GM12878 (cell line): ENCODE measurements around the gene TBC1D8. TPM values are rescaled to one million over a fixed set of nuclear protein-coding genes. Genes with fewer than 3 reads are reported as not detected.
A peak's percentile ranks its signal among the peaks of the same experiment; 100 is the strongest.

Source experiments
- ATAC-seq: fragments of 200-7000 bp; cut with Tn5 transposase; 3 replicates; pipeline ENCODE4 v1.9.1; 2020; ENCODE audit warnings: mild to moderate bottlenecking, moderate library complexity
- BruUV-seq: library from RNA; stranded (reverse); fragments of 400-500 nt; replicated peaks from 2 replicates; lab custom pipeline; 2021; lab: Mats Ljungman, UMichigan
- CTCF ChIA-PET: fragments of 300-600 bp; sonication (Branson Sonifier 250); formaldehyde crosslinking; extraction: SDS; loops from one replicate; lab custom pipeline; 2021; ENCODE audit warnings: inconsistent platforms; lab: Yijun Ruan, JAX
- POLR2A ChIA-PET: fragments of 350-600 bp; formaldehyde crosslinking; extraction: SDS; loops from one replicate; lab custom pipeline; 2021; ENCODE audit warnings: inconsistent platforms; lab: Charles Lee
- RAD21 ChIA-PET: fragments of 300-600 bp; sonication (Branson Sonifier 250); formaldehyde crosslinking; loops from one replicate; lab custom pipeline; 2023; ENCODE audit warnings: antibody characterized with exemption; ENCODE audit not compliant: unreplicated experiment; lab: Charles Lee
- SMC1A ChIA-PET: fragments of 300-600 bp; sonication (Branson Sonifier 250); formaldehyde crosslinking; loops from one replicate; lab custom pipeline; 2023; ENCODE audit not compliant: unreplicated experiment, uncharacterized antibody; lab: Charles Lee
- DNase-seq: peaks from one replicate; pipeline ENCODE4 v3.0.0-alpha.2; 2011; ENCODE audit warnings: low read depth, low spot score
- FAIRE-seq: peaks from 3 replicates; lab custom pipeline; 2011; peaks lifted over from hg19 to GRCh38; lab: Jason Lieb, UNC
- H2AFZ ChIP-seq: 2 replicates; pipeline ENCODE4 v1.6.0; 2011; ENCODE audit warnings: low read depth, low read length, control low read depth; ENCODE audit not compliant: control insufficient read depth
- H3K27ac ChIP-seq: 2 replicates; pipeline ENCODE4 v1.5.1; 2011; ENCODE audit warnings: control low read depth; ENCODE audit not compliant: control insufficient read depth, insufficient read depth
- H3K27me3 ChIP-seq, 2 experiments: replicated peaks in 1 of 2; 2 replicates each; pipeline versions ENCODE4 v1.6.0 to v1.6.1; 2011; ENCODE audit warnings: low read length in 1 of 2; ENCODE audit not compliant: control insufficient read depth in 2 of 2, insufficient read depth in 2 of 2
- H3K36me3 ChIP-seq, 2 experiments: 2 replicates each; pipeline ENCODE4 v1.5.1; 2011; ENCODE audit warnings: low read length in 1 of 2; ENCODE audit not compliant: control insufficient read depth in 2 of 2, insufficient read depth in 2 of 2
- H3K4me1 ChIP-seq: 2 replicates; pipeline ENCODE4 v1.6.1; 2011; ENCODE audit warnings: mild to moderate bottlenecking, low read length, moderate library complexity, mixed read lengths; ENCODE audit not compliant: control insufficient read depth, insufficient read depth
- H3K4me2 ChIP-seq: 2 replicates; pipeline ENCODE4 v1.6.0; 2011; ENCODE audit warnings: control low read depth; ENCODE audit not compliant: control insufficient read depth, insufficient read depth
- H3K4me3 ChIP-seq: fragments of 200-600 bp; sonication (generic); 2 replicates; pipeline ENCODE4 v1.5.1; 2016
- H3K79me2 ChIP-seq: 2 replicates; pipeline ENCODE4 v1.6.0; 2011; ENCODE audit warnings: low read length; ENCODE audit not compliant: control insufficient read depth, insufficient read depth
- H3K9ac ChIP-seq: 2 replicates; pipeline ENCODE4 v1.8.0; 2011; ENCODE audit warnings: low read length, control low read depth, mixed read lengths; ENCODE audit not compliant: control insufficient read depth, insufficient read depth
- H3K9me3 ChIP-seq: replicated peaks from 3 replicates; pipeline ENCODE4 v1.5.1; 2011; ENCODE audit warnings: mild to moderate bottlenecking, low read length; ENCODE audit not compliant: control insufficient read depth, insufficient read depth
- H4K20me1 ChIP-seq: 2 replicates; pipeline ENCODE4 v1.6.0; 2011; ENCODE audit not compliant: control insufficient read depth, insufficient read depth
- EGR1 ChIP-seq, 2 experiments: IDR thresholded peaks; 1 replicate in 1 of 2; 2 replicates in 1 of 2; pipeline ENCODE4 v1.6.1; 2011 to 2012; ENCODE audit warnings: low read depth in 2 of 2, low read length in 2 of 2, borderline replicate concordance in 1 of 2, mild to moderate bottlenecking in 1 of 2, moderate library complexity in 1 of 2
- KLF5 ChIP-seq: fragments of 450-650 bp; IDR thresholded peaks from 2 replicates; pipeline ENCODE4 v1.6.1; 2014; ENCODE audit warnings: mild to moderate bottlenecking; ENCODE audit not compliant: partially characterized antibody
- LARP7 ChIP-seq: fragments of 450-650 bp; IDR thresholded peaks from 2 replicates; pipeline ENCODE4 v1.6.1; 2017; ENCODE audit warnings: mild to moderate bottlenecking
- PRDM15 ChIP-seq: fragments of 450-650 bp; formaldehyde crosslinking; IDR thresholded peaks from 2 replicates; pipeline ENCODE4 v1.4.0; 2020; ENCODE audit warnings: mild to moderate bottlenecking, moderate library complexity
- SPI1 ChIP-seq: IDR thresholded peaks from 2 replicates; pipeline ENCODE4 v1.6.1; 2011; ENCODE audit warnings: low read depth, mild to moderate bottlenecking, low read length, moderate library complexity, borderline replicate concordance; ENCODE audit not compliant: insufficient read depth
- SUZ12 ChIP-seq: fragments of 200-600 bp; sonication (generic); IDR thresholded peaks from one replicate; pipeline ENCODE4 v1.6.1; 2018; ENCODE audit warnings: antibody characterized with exemption, mild to moderate bottlenecking; ENCODE audit not compliant: unreplicated experiment
- ZNF207 ChIP-seq: fragments of 450-650 bp; IDR thresholded peaks from 2 replicates; pipeline ENCODE4 v1.6.1; 2014; ENCODE audit warnings: antibody characterized with exemption, mild to moderate bottlenecking, borderline replicate concordance
- WGBS: methylation state at CpG from one replicate; pipeline ENCODE4 v1.1.6; 2016; ENCODE audit warnings: low lambda C conversion rate; ENCODE audit not compliant: insufficient replicate concordance, insufficient coverage; ENCODE audit errors: missing lambda C conversion rate; 5-methylcytosine and 5-hydroxymethylcytosine counted together
- in situ Hi-C: fragments of 300-500 bp; cut with MboI; formaldehyde crosslinking; loops from 9 replicates; pipeline ENCODE4 v1.14.3; 2018; ENCODE audit warnings: mixed read lengths
- intact Hi-C: fragments of 100-400 bp; cut with micrococcal nuclease; formaldehyde crosslinking; loops from one replicate; pipeline ENCODE4 v1.14.2; 2022; ENCODE audit not compliant: unreplicated experiment
- polyA plus RNA-seq, 11 experiments: library from polyadenylated mRNA; depleted of rRNA in 4 of 11; unstranded in 6 of 11; stranded (reverse) in 5 of 11; fragments of >200 nt; fragmentation: Nextera tagmentation in 4 of 11; fragmentation: Illumina TruSeq in 1 of 11; extraction: Ambion mirVana in 4 of 11; extraction: Trizol in 1 of 11; gene quantifications; 1 replicate in 1 of 11; 2 replicates in 10 of 11; pipeline versions ENCODE4 v1.2.1 to v1.2.3, GENCODE V29; 2011 to 2016; ENCODE audit warnings: inconsistent platforms in 2 of 11, missing spikeins in 2 of 11, low read depth in 1 of 11
- total RNA-seq, 4 experiments: library from RNA; depleted of rRNA in 3 of 4; stranded (reverse); fragments of >200 nt in 3 of 4; fragmentation: Illumina TruSeq in 1 of 4; extraction: Trizol in 1 of 4; gene quantifications; 2 replicates each; pipeline versions ENCODE4 v1.2.1 to v1.2.3, GENCODE V29; 2013 to 2021

TBC1D8 gene
- total and polyA plus RNA-seq, 10 of the 15 experiments (the other 5 are each of a cell fraction or from before 2014, with no cell fraction given) = 0.80 to 4.9 (median 4.4) TPM

- peak; percentile 39; the same call in 2 of the 3 replicates for ATAC-seq
- H3K27ac ChIP-seq = peak overlapping the region; percentile 44
- BruUV-seq = no TSS peak
- intact Hi-C loops (no loop called here), in situ Hi-C loops (no loop called here)
- RAD21 ChIA-PET = no interaction called here
- TF ChIP-seq ZNF207 = no peak
- TF ChIP-seq SUZ12 = no peak
- TF ChIP-seq PRDM15 = no peak
- TF ChIP-seq EGR1 (IDR thresholded peaks at IDR 0.05; ENCODE audit: borderline replicate concordance in 1 of 2, low read depth in 2 of 2, low read length in 2 of 2) = no peak
- no peak for TF ChIP-seq LARP7
- peak; percentile 86 for TF ChIP-seq SPI1
- TF ChIP-seq KLF5 = no peak
- H3K36me3 ChIP-seq = no peaks in the 10 kb centered on the region
- no peak overlapping the region; the same call in 1 of the 2 replicates for H3K9ac ChIP-seq
- WGBS = 31% methylated on average over 6 of the region's 6 CpGs
- no peak for DNase-seq
- no peaks in the 10 kb centered on the region for H4K20me1 ChIP-seq
- SMC1A ChIA-PET = no interaction called here
- peaks cover 18% of the 10 kb centered on the region for H3K4me1 ChIP-seq
- POLR2A ChIA-PET = interaction anchor here (0.6 kb wide), 1 partner anchor 159 kb away, joined by 3 read pairs; no protein-coding TSS in a partner anchor
- H3K4me3 ChIP-seq = no peak overlapping the region
- CTCF ChIA-PET = no interaction called here
- no peak for FAIRE-seq
- H3K79me2 ChIP-seq = no peaks in the 10 kb centered on the region
- H3K4me2 ChIP-seq = no peak overlapping the region
- H2AFZ ChIP-seq = peak overlapping the region; percentile 30
- no peaks in the 10 kb centered on the region for H3K9me3 ChIP-seq
- no peaks in the 10 kb centered on the region for H3K27me3 ChIP-seq
Observed at GRCh38 chr2:101114815-101115214, 36.4 kb downstream of the TBC1D8 start.
